ENCODE measurements around the gene RNASEL.

The RNASEL gene

DNA sequence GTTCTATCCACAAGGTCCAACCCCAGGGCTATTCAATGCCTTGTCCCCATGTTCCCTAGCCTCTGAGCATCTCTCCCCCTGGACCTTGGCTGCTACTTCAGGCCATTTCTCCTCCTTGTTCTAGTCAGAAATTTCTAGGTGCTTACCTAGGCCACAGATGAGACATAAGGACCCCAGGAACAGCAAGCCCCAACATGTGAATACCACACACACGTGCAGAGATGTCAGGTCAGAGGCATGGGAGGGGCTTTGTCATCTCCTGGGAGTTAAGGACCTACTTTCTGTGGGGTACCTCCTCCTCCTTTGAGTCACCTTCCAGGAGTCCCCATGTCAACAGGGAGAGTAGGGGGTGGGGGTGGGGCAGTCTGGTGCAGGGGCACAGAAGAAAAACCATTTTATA lies 22.3 kb upstream of the RNASEL start:
- peak overlapping the region; percentile 51 for H3K4me2 ChIP-seq
- no peak overlapping the region; the same call in 1 of the 2 replicates for H3K27ac ChIP-seq
- no peaks in the 10 kb centered on the region for H4K20me1 ChIP-seq
- TF ChIP-seq Cebpa-rat (IDR thresholded peaks at IDR 0.05), result no peak
- no peaks in the 10 kb centered on the region for H3K9me3 ChIP-seq
- no peaks in the 10 kb centered on the region for H3K36me3 ChIP-seq
- peaks cover 81% of the 10 kb centered on the region for H3K4me1 ChIP-seq
- no peaks in the 10 kb centered on the region for H3K27me3 ChIP-seq
- H3K4me3 ChIP-seq, result no peak overlapping the region
- no peak overlapping the region for H3K9ac ChIP-seq

- H3K9me3 ChIP-seq, result no peaks in the 10 kb centered on the region
- H3K27me3 ChIP-seq, result no peaks in the 10 kb centered on the region
- H3K9ac ChIP-seq, result no peak overlapping the region
- H3K27ac ChIP-seq, result no peak overlapping the region
- no peaks in the 10 kb centered on the region for H4K20me1 ChIP-seq
- no peak for TF ChIP-seq Cebpa-rat (IDR thresholded peaks at IDR 0.05)
- H3K36me3 ChIP-seq, result no peaks in the 10 kb centered on the region
- H3K4me1 ChIP-seq, result peaks cover 75% of the 10 kb centered on the region
- H3K4me2 ChIP-seq, result peak overlapping the region; percentile 51
- no peak overlapping the region for H3K4me3 ChIP-seq
Observed at GRCh38 chr1:182610606-182611194, 21.6 kb upstream of the RNASEL start.

- H3K4me1 ChIP-seq, result peaks cover 67% of the 10 kb centered on the region
- no peaks in the 10 kb centered on the region for H3K27me3 ChIP-seq
Observed at GRCh38 chr1:182608845-182609610, 20.0 kb upstream of the RNASEL start.

DNA sequence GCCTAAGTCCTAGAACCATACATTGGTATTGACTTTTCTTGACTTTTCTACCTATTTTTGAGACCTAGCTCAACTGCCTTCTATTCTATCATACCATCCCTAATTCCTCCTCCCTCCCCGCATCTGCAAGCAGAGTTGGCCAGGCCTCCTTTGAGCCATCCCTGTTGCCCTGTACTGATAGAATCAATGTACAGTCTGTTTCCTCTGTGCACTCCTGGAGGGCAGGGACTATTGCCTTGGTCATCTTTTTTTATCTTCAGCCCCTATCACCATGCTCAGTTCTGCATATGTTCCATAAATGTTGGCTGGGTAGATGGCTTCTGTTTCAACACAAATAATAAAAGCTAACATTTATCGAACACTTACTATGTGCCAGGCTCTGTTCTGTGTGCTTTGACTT lies 19.2 kb upstream of the RNASEL start:
- Histone ChIP-seq H3K9ac (no peak overlapping the region), H3K9me3 (no peaks in the 10 kb centered on the region), H3K27me3 (no peaks in the 10 kb centered on the region), H3K27ac (no peak overlapping the region), H3K36me3 (no peaks in the 10 kb centered on the region), H3K4me2 (no peak overlapping the region), H3K4me1 (peaks cover 67% of the 10 kb centered on the region), H3K4me3 (no peak overlapping the region), H4K20me1 (peaks cover 4% of the 10 kb centered on the region; the same call in 1 of the 2 replicates)
- no peak for TF ChIP-seq Cebpa-rat (IDR thresholded peaks at IDR 0.05)

More at GRCh38 chr1:182608845-182609610, 20.0 kb upstream of the RNASEL start:
- Histone ChIP-seq H3K36me3 (no peaks in the 10 kb centered on the region), H3K27ac (no peak overlapping the region), H3K9ac (no peak overlapping the region), H3K4me3 (no peak overlapping the region), H4K20me1 (no peaks in the 10 kb centered on the region; the same call in 1 of the 2 replicates), H3K4me2 (no peak overlapping the region), H3K9me3 (no peaks in the 10 kb centered on the region)
- no peak for TF ChIP-seq Cebpa-rat (IDR thresholded peaks at IDR 0.05)

- H3K4me2 ChIP-seq, result peak overlapping the region; percentile 54
- H4K20me1 ChIP-seq, result peaks cover 10% of the 10 kb centered on the region; the same call in 1 of the 2 replicates
- no peak overlapping the region for H3K27ac ChIP-seq
- H3K4me1 ChIP-seq, result peaks cover 67% of the 10 kb centered on the region
- no peaks in the 10 kb centered on the region for H3K36me3 ChIP-seq
- TF ChIP-seq Cebpa-rat (IDR thresholded peaks at IDR 0.05), result no peak
- no peak overlapping the region for H3K9ac ChIP-seq
- no peaks in the 10 kb centered on the region for H3K9me3 ChIP-seq
- H3K4me3 ChIP-seq, result no peak overlapping the region
- H3K27me3 ChIP-seq, result no peaks in the 10 kb centered on the region
Observed at GRCh38 chr1:182607566-182607965, 18.5 kb upstream of the RNASEL start.

DNA sequence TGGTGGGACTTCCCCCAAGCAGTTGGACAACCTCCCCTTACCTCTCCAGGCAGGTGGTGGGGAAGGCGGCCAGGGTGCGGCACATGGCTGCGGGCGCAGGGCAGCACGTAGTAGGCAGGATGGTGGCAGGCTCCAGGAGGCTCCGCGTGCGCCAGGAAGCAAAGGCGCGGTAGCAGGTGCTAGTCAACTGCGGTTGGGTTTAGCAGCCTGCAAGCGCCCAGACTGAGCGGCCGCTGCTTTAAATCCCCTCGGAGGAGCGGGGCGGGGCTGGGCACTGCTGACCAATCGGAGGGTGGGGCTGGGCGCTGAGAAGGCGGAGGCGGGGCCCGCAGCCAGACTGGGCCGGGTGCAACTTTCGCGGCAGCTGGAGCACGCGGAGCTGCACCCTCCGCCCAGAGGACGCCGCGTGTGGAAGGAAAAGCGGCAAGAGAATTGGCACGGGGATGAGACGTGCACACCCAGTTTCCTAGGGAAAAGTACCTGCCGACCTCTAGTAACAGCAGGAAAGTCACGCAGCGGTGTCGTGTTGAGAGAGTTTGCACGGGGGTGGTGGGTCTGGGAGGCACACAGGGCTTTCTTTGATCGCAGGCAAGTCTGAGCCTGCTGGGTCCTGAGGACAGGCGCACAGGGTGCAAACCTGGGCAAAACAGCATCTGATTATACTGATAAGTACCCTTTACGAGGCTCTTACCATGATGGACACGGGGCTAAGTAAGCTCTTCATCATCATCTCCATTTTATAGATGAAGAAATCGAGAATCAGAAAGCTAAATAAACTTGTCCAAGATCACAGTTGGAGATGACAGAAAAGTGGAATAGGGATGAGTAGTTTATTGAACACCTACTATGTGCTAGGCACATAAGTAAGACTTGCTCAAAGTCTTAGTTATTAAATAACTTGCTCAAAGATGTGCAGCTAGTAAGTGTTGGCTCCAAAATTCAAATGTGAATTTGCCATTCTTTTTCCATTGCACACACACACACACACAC lies 15.4 kb upstream of the RNASEL start, which contains the start of gene RGS16:
Gene RGS16 (minus strand): TSS at position 215 of the 990 bp plus-strand sequence. CDS start 130 bp downstream, at position 85.
- Histone ChIP-seq H3K4me3 (peak within 1 kb of the TSS; percentile 76), H3K36me3 (peaks cover 27% of the 10 kb centered on the region), H3K4me2 (peak within 1 kb of the TSS; percentile 94), H3K27me3 (no peaks in the 10 kb centered on the region), H3K9me3 (no peaks in the 10 kb centered on the region), H3K27ac (peak within 1 kb of the TSS; percentile 74), H3K4me1 (peaks cover 74% of the 10 kb centered on the region), H3K9ac (peak within 1 kb of the TSS; percentile 80), H4K20me1 (peaks cover 28% of the 10 kb centered on the region)
- no peak for TF ChIP-seq Cebpa-rat (IDR thresholded peaks at IDR 0.05)

- Histone ChIP-seq H4K20me1 (peaks cover 35% of the 10 kb centered on the region), H3K9ac (peak overlapping the region; percentile 80), H3K27ac (peak overlapping the region; percentile 74), H3K4me3 (peak overlapping the region; percentile 76), H3K4me2 (peak overlapping the region; percentile 94), H3K27me3 (no peaks in the 10 kb centered on the region), H3K36me3 (peaks cover 35% of the 10 kb centered on the region), H3K9me3 (no peaks in the 10 kb centered on the region), H3K4me1 (peaks cover 74% of the 10 kb centered on the region)
- no peak for TF ChIP-seq Cebpa-rat (IDR thresholded peaks at IDR 0.05)
Observed at GRCh38 chr1:182603646-182604174, 14.7 kb upstream of the RNASEL start.

GRCh38 chr1:182602935-182603645 lies 14.0 kb upstream of the RNASEL start:
- H3K4me2 ChIP-seq, result peak overlapping the region; percentile 94
- H3K9me3 ChIP-seq, result no peaks in the 10 kb centered on the region
- H4K20me1 ChIP-seq, result peaks cover 41% of the 10 kb centered on the region
- peaks cover 80% of the 10 kb centered on the region for H3K4me1 ChIP-seq
- peaks cover 37% of the 10 kb centered on the region for H3K36me3 ChIP-seq
- H3K4me3 ChIP-seq, result peak overlapping the region; percentile 76
- H3K27me3 ChIP-seq, result no peaks in the 10 kb centered on the region
- peak overlapping the region; percentile 80 for H3K9ac ChIP-seq
- no peak for TF ChIP-seq Cebpa-rat (IDR thresholded peaks at IDR 0.05)
- H3K27ac ChIP-seq, result peak overlapping the region; percentile 74
